ENCODE results near the gene MARCHF2. TPM values are rescaled to one million over a fixed set of nuclear protein-coding genes. Genes with fewer than 3 reads are reported as not detected.

Gene MARCHF2
- total RNA-seq, 1 donor from 2014 or later, result 24.8 TPM

DNA sequence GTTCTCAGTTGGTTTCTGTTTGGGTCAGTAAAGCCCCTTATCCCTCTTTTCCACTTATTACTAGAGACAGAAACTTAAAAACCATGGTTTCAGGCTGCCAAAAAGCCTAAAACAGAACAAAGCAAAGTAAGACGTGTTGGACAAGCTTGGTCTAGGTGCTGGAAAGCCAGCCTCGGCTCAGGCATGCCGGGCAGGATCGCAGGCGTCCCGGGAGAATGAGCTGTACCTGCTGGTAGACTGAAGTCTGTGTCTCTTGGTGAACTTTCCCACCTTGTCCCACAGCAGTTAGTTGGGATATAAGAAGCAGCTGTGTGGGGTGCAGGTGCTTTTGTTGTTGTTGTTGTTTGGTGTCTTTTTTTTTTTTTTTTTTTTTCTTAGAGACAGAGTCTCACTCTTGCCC lies 68.5 kb downstream of the MARCHF2 start:
- ATAC-seq (ENCODE audit: low read depth) (no peak), DNase-seq (no peak)
- CTCF ChIA-PET, result interaction anchor here (0.6 to 1.1 kb wide), 3 partner anchors 24 to 1783 kb away, joined by 3 to 4 read pairs (median 3); no protein-coding TSS in a partner anchor
- POLR2A ChIA-PET, result interaction anchor here (0.5 kb wide), 1 partner anchor 76 kb away, joined by 6 read pairs; no protein-coding TSS in a partner anchor
- Mint-ChIP-seq H3K4me3 (no peak overlapping the region), H3K27me3 (no peaks in the 10 kb centered on the region), H3K36me3 (ENCODE audit: low read depth) (peaks cover 83% of the 10 kb centered on the region), H3K4me1 (peaks cover 16% of the 10 kb centered on the region), H3K27ac (no peak overlapping the region), H3K9me3 (no peaks in the 10 kb centered on the region)
- intact Hi-C loops (cut with micrococcal nuclease), result no loop called here
- TF ChIP-seq, protein P1, sequence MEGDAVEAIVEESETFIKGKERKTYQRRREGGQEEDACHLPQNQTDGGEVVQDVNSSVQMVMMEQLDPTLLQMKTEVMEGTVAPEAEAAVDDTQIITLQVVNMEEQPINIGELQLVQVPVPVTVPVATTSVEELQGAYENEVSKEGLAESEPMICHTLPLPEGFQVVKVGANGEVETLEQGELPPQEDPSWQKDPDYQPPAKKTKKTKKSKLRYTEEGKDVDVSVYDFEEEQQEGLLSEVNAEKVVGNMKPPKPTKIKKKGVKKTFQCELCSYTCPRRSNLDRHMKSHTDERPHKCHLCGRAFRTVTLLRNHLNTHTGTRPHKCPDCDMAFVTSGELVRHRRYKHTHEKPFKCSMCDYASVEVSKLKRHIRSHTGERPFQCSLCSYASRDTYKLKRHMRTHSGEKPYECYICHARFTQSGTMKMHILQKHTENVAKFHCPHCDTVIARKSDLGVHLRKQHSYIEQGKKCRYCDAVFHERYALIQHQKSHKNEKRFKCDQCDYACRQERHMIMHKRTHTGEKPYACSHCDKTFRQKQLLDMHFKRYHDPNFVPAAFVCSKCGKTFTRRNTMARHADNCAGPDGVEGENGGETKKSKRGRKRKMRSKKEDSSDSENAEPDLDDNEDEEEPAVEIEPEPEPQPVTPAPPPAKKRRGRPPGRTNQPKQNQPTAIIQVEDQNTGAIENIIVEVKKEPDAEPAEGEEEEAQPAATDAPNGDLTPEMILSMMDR (IDR thresholded peaks at IDR 0.05), result no peak

- no peaks in the 10 kb centered on the region for H3K27me3 Mint-ChIP-seq
- TF ChIP-seq, protein P1 (IDR thresholded peaks at IDR 0.05), result no peak
- peaks cover 24% of the 10 kb centered on the region for H3K4me1 Mint-ChIP-seq
- H3K27ac Mint-ChIP-seq, result no peak overlapping the region
- no peak for ATAC-seq (ENCODE audit: low read depth)
- no peaks in the 10 kb centered on the region for H3K9me3 Mint-ChIP-seq
- no peak overlapping the region for H3K4me3 Mint-ChIP-seq
- peaks cover 84% of the 10 kb centered on the region for H3K36me3 Mint-ChIP-seq (ENCODE audit: low read depth)
- no peak for DNase-seq
- POLR2A ChIA-PET, result no interaction called here
- CTCF ChIA-PET, result interaction anchor here (1.1 kb wide), 1 partner anchor 23 kb away, joined by 4 read pairs; no protein-coding TSS in a partner anchor
- intact Hi-C loops (cut with micrococcal nuclease), result no loop called here
Observed at GRCh38 chr19:8482696-8483095, 69.6 kb downstream of the MARCHF2 start.

DNA sequence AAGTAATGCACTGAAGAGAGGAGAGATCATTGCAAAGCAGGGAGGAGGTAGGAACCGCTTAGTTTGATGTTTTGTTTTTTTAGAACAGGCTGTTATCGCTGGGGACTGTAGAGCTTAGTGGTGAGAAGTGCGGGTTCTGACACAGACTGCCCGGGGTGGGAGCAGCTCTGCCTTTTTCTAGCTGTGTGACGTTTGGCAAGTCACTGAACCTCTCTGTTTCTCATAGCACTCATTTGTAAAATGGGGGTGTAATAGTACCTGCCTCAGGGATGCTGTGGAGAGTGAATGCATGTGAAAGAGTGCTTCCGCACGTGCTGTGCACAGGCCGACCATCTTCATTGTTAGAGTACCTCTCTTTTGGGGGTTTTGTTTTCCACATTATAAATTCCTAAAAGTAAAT lies 70.1 kb downstream of the MARCHF2 start:
- TF ChIP-seq, protein P1 (IDR thresholded peaks at IDR 0.05), result no peak
- no peaks in the 10 kb centered on the region for H3K27me3 Mint-ChIP-seq
- DNase-seq (no peak), ATAC-seq (ENCODE audit: low read depth) (no peak)
- H3K9me3 Mint-ChIP-seq, result no peaks in the 10 kb centered on the region
- intact Hi-C loops (cut with micrococcal nuclease), result no loop called here
- H3K36me3 Mint-ChIP-seq (ENCODE audit: low read depth), result peaks cover 84% of the 10 kb centered on the region
- no peak overlapping the region for H3K4me3 Mint-ChIP-seq
- H3K4me1 Mint-ChIP-seq, result peaks cover 26% of the 10 kb centered on the region
- CTCF ChIA-PET, result no interaction called here
- no peak overlapping the region for H3K27ac Mint-ChIP-seq
- POLR2A ChIA-PET, result no interaction called here

DNA sequence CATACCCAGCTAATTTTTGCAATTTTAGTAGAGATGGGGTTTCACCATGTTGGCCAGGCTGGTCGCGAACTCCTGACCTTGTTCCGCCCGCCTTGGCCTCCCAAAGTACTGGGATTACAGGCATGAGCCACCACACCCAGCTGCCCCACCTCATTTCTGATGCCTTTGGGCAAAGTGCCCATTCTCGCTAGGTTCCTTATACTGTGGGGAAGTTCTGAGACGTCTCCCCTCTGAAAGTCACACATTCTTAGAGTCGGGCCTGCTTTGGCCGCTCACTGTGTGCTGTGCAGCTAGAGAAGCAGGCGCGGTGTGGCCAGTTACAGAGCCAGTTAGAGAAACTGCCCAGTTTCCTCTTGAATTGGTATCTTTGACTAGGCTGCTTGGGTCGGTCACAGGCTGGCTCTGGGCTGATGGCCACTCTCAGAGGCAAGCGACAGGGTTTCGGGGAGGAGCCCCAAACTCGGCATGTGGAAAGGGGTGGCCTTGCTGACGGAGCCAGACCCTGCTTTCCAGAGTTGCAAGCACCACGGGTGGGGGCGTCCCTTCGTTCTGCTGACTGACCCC lies 71.3 kb downstream of the MARCHF2 start:
- Mint-ChIP-seq H3K36me3 (ENCODE audit: low read depth) (peaks cover 84% of the 10 kb centered on the region), H3K27me3 (no peaks in the 10 kb centered on the region), H3K4me1 (peaks cover 23% of the 10 kb centered on the region), H3K27ac (no peak overlapping the region), H3K9me3 (no peaks in the 10 kb centered on the region), H3K4me3 (no peak overlapping the region)
- ATAC-seq (ENCODE audit: low read depth) (no peak), DNase-seq (no peak)
- ChIA-PET CTCF (no interaction called here), POLR2A (no interaction called here)
- intact Hi-C loops (cut with micrococcal nuclease), result no loop called here
- TF ChIP-seq, protein P1 (IDR thresholded peaks at IDR 0.05), result no peak

DNA sequence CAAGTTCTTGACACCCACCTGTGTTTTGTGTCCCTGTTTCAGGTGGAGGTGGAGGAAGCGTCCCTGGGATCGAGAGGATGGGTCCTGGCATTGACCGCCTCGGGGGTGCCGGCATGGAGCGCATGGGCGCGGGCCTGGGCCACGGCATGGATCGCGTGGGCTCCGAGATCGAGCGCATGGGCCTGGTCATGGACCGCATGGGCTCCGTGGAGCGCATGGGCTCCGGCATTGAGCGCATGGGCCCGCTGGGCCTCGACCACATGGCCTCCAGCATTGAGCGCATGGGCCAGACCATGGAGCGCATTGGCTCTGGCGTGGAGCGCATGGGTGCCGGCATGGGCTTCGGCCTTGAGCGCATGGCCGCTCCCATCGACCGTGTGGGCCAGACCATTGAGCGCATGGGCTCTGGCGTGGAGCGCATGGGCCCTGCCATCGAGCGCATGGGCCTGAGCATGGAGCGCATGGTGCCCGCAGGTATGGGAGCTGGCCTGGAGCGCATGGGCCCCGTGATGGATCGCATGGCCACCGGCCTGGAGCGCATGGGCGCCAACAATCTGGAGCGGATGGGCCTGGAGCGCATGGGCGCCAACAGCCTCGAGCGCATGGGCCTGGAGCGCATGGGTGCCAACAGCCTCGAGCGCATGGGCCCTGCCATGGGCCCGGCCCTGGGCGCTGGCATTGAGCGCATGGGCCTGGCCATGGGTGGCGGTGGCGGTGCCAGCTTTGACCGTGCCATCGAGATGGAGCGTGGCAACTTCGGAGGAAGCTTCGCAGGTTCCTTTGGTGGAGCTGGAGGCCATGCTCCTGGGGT lies 72.7 kb downstream of the MARCHF2 start:
- ChIA-PET POLR2A (no interaction called here), CTCF (no interaction called here)
- Mint-ChIP-seq H3K27me3 (no peaks in the 10 kb centered on the region), H3K4me3 (no peak overlapping the region), H3K36me3 (ENCODE audit: low read depth) (peaks cover 87% of the 10 kb centered on the region), H3K27ac (peak overlapping the region; percentile 81), H3K9me3 (no peaks in the 10 kb centered on the region), H3K4me1 (peaks cover 23% of the 10 kb centered on the region)
- DNase-seq, result no peak
- ATAC-seq (ENCODE audit: low read depth), result no peak
- intact Hi-C loops (cut with micrococcal nuclease), result no loop called here
- TF ChIP-seq, protein P1 (IDR thresholded peaks at IDR 0.05), result no peak

Measured in activated B cell treated with CpG ODN at 0.5 μM for 24 hours (primary cell).